GM15510 (cell line): Measurements from ENCODE around the gene MAN2A1.

Experiments used
- POLR2A ChIP-seq: IDR thresholded peaks from 3 replicates; pipeline ENCODE4 v1.6.1; 2011; ENCODE audit warnings: borderline replicate concordance; ENCODE audit not compliant: insufficient read length; ENCODE audit errors: extremely low read depth

MAN2A1 gene

DNA sequence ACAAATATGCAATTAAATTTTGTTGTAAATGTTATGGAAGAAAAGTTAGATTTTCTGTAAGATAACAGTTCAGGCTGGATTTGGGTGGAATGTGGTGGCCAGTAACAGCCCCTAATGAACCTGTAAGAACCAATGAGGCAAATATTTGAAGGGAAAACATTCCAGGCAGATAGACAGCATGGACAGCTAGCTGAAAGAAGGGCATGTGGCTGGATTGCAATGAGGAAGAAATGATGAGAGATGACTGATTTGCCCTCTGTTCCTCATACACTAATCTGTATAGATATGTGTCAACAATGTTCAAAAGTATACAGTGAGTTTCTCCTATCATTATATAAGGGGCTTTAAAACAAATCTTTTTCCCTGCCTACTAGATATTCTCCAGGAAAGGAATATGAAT is 58.8 kb downstream of the MAN2A1 start:
- TF ChIP-seq POLR2A = no peak

DNA sequence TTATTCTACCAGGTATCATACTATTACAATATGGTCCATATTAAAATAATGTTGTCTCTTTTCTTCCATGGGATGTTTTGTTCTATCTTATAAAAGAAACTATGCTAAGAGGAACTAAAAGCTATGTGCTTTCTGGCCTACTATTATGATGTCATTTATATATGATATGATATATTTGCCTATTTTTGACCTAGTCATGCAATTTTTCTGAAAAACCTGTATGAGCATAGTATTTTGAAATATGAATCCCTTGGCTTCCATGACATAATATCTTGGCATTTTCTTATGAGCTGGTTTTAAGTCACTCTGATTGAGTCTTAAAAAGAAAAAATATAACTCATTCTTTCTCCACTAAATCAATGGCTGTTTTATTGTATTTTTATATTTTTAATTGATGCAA is 60.7 kb downstream of the MAN2A1 start:
- no peak for TF ChIP-seq POLR2A

DNA sequence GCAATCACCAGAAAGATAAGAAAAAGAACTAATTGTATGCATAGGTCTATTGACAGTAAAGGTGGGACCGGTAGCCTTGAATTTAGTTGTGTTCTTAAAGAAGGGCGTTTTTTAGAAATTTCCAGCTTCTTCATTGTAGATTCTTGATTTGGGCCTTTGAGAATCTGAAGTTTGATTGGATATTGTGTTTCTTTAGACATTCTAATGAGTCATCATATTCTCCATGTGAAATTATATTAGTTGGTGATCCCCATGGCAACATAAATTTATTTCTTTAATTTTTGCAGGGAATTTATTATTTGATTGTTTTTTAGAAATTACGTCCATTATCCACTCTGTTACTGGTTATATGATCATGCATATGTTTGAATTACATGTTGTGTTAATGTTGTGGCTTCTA is 63.6 kb downstream of the MAN2A1 start:
- no peak for TF ChIP-seq POLR2A

DNA sequence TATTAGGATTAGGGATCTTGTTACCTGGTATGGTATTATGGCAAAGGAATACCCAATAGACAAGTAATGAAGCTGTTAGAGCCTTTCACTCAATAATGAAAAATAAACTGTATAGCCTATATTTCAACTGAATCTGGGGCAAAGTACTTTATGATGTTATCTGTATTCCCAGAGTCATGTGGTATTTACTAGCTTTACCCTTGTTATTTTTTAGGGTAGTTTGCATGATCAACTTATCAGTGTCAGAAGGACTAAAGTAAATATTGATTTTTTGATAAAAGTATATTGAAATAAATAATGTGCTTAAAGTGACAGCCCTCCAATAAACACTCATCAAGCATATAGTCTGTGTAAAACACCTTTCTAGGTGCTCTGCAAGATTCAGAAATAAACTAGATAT is 64.6 kb downstream of the MAN2A1 start:
- no peak for TF ChIP-seq POLR2A

DNA sequence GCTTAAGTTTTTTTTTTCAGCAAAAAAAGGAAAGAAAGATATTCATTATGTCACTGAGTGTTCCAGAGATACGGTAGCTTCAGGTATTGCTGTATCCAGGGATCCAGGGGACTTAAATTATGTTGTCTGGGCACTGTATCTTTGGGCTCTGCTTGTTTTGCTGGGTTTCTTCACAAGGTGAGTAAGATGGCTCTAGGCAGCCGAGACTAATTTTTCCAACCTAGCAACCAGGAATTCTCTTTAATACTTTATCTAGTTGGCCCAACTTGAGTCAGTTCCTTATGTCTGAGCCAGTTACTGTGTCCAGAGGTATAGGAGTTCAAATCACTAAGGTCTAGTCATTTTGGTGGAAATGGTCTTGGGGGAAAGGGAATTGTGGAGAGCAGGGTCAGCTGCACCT is 66.0 kb downstream of the MAN2A1 start:
- TF ChIP-seq POLR2A = no peak

DNA sequence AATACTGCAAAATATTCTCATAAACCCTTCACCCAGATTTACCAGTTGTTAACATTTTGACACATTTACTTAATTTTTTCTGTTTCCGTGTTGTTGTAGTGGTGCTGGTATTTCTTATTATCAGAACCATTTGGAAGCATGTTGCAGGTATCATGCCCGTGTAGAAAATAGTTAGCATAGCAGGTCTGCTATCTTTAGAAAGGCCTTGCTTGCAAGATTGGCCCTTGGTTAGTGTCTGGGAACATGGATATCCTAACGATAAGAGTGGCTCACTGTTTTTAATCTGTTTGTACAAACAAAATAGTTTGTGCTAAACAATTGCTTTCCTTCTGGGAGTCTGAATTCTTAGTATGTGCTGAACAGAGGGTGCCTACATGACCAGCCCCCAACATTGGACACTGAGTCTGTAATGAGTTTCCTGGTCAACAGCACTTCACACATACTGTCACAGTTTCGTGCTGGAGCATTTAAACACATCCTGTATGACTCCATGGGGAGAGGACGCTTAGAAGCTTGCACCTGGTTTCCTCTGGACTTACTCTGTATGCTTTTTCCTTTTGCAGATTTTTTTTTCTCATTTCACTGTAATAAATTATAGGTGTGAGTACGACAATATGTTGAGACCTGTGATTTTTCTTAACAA is 66.9 kb downstream of the MAN2A1 start:
- TF ChIP-seq POLR2A = no peak

DNA sequence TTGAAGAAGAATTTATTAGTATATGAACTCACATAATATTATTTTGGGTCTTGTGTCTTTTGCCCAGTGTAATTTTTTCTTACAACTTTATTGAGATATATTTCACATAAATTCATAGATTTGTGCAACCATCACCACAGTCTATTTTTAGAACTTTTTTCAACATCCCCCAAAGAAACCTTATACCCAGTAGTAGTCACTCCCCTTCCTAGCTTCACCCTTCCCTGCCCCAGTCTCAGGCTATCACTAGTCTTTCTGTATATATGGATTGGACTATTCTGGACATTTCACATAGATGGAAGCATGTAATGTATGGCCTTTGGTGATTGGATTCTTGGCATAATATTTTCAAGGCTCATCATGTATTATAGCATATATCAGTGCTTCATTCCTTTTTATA is 67.8 kb downstream of the MAN2A1 start:
- no peak for TF ChIP-seq POLR2A

DNA sequence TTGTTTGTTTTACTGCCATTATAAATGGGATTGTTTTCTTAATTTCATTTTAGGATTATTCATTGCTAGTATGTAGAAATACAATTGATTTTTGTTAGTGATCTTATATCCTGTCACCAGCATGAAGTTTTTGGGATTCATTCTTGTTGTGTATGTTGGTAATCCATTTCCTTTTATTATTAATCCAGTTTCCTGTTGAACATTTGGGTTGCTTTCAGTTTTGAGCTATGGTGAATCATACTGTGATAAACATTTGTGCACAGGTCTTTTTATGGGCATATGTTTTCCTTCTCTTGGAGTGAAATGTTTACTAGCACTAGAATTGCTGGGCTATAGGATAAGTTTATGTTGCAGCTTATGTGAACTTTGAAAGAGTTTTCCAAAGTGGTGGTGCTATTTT is 69.6 kb downstream of the MAN2A1 start:
- TF ChIP-seq POLR2A = no peak

DNA sequence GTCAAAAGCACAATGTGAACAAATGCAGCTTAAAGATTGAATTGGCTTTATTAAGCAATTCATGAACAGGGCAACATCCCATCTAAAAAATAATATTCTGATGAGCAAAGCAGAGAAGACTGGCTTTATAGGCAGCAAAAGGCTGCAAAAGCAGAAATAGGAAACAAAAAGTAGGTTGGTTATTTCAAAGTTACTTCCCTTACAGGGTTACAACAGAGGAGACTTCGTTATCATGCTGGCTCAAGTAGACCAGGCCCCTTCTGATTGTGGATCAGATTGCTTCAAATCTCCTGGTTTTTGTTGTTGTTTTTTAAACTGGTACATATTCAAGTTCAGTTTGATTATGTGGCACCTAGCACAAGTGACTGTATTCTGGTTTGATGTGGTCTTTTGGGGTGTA is 73.1 kb downstream of the MAN2A1 start:
- TF ChIP-seq POLR2A = no peak

DNA sequence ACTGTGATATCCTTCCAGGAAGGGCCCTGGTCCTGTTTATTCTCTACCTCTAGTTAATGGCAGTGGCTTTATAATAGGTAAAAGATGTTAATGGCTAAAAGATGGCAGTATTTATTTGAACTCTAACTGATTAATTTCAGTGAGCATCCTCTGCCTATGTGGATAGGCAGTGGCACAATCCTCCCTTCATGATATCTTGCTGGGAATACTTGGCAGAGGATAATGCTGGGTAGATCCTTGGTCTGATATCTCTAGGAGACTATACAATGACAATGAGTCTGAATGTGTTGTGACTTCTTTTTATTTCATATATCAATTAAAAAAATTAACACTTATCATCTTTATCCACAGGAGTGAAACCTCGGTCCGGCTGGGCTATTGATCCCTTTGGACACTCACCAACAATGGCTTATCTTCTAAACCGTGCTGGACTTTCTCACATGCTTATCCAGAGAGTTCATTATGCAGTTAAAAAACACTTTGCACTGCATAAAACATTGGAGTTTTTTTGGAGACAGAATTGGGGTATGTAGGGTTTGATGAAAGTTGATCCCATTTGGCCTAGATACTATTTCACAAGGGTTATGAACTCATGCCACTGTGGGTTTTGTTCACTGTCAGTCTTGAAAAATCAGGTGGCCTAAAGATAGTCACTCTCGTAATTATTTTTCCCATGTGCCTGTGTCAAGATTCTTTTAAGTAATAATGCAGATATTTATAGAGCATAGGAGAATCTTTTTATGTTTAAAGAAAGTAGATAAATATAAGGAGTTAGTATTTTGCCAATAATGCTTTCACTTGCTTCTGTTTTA is 77.7 kb downstream of the MAN2A1 start:
- no peak for TF ChIP-seq POLR2A

DNA sequence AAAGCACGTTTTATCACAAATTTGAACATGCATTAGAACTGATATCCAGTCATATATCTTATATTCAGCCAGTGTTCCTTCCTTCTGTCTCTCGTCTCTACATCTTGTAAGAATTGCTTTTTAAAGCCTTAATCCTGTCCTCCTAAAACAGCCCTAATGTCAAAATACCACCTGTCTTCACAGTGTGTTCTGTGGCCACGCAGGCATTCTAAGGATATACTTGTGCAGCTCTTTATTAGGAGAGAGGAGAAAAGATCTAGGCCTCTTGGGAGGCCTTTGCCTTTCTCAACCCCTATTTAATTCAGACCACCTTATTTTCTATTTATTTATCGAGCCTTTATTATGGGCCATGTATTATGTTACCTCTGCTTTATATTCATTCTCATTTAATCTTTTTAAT is 78.3 kb downstream of the MAN2A1 start:
- no peak for TF ChIP-seq POLR2A

DNA sequence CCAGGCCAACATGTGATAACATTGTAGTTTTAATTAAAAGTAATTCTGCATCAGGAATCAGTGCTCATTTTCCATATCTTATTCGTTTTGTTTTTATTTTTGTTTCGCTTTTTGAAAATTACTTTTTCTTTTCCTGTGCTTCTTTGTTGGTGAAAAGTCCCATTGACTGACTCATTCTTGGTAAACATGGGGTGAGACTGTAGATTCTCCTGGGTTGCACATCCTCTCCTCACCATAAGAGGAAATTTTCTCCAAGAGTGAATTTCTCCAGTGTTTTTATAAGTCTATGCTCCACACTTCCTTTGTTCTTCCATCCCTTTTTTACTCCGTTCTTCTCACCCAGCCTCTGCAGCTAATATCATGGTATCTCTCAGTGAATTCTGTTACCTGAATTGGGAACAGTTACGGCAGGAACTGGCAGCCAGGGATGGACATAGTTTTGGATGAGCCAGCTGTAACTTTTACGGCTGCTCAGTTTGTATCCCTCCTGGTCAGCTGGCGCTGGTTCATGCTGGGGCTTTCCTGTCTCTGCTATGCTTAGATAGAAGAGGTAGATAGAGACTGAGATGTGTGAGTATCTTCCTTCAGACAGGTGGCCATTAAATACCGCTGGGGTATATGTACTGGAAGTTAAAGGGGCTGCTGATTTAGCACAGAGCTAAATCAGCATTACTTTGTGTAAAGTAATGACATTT is 80.0 kb downstream of the MAN2A1 start:
- no peak for TF ChIP-seq POLR2A

DNA sequence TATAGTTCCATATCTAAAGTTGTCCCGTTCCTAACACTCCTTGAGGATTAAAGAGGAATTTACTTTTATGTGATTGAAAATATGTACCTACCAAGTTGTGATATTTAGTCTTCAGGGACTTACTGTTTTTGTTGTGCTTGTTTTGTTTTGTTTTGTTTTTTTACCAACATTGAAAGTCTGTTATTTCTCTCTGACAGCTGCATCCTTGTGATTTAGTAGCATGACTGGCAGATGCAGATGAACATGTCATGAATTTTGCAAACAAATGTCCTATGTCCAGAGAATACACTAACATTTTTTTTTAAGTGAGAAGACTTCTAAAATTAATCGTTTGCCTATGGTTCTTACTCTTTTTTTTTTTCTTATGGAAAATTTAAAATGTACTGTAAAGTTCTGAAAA is 85.4 kb downstream of the MAN2A1 start:
- TF ChIP-seq POLR2A = no peak

DNA sequence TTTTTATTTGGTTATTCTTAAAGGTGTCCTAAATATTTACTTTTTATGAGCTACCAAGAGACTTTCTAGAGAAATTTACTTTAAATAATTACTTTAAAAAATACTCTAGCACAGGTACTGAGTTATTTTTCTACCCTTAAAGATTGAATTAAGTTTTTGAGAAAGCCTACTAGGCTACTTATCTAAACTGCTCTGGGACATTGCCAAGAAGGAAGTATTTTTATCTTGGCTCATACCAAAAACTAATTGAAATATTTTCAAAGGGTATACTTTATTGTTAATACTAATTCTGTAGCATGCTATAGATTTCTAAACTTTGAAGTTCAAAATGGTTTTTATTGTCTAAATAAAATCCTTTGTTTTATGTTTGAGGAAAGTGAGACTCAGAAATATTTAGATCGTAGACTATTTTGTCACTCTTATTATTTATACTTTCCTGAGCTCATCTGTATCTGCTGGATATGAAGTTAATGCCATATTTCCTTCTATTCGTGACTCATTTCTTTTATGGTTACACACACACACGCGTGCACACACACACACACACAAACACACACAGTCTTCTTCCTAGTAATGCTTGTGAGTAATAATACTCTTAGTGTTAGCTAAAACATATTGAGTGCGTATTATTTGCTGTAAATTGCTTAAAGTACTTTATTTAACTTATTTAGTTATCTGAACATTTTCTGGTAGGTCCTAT is 89.5 kb downstream of the MAN2A1 start:
- no peak for TF ChIP-seq POLR2A

DNA sequence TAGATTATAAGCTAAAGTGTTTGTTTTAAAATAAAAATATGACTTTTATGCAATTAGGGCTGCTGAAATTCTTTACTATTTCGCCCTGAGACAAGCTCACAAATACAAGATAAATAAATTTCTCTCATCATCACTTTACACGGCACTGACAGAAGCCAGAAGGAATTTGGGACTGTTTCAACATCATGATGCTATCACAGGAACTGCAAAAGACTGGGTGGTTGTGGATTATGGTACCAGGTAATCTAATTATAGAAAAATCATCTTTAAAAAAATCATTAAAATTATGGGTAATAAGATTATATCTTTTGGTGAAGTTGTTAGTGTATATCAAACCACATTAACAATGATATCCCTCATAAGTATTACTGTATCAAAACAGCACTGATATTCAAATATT is 95.0 kb downstream of the MAN2A1 start:
- no peak for TF ChIP-seq POLR2A
